ENCODE data around the gene HUWE1. TPM values are rescaled to one million over a fixed set of nuclear protein-coding genes. Genes with fewer than 3 reads are reported as not detected.
A peak's percentile ranks its signal among the peaks of the same experiment; 100 is the strongest.
"Not testable (repeated sequence)": the region's sequence is repeated elsewhere in the genome, so short reads cannot be mapped to it uniquely, and the experiment has no call there.

HUWE1 gene
- 89.6 TPM for polyA plus RNA-seq (2013, experiment 1 of 2; ENCODE audit: insufficient read length)
- 68.5 TPM for polyA plus RNA-seq (2013, experiment 2 of 2; ENCODE audit: insufficient read length)

DNA sequence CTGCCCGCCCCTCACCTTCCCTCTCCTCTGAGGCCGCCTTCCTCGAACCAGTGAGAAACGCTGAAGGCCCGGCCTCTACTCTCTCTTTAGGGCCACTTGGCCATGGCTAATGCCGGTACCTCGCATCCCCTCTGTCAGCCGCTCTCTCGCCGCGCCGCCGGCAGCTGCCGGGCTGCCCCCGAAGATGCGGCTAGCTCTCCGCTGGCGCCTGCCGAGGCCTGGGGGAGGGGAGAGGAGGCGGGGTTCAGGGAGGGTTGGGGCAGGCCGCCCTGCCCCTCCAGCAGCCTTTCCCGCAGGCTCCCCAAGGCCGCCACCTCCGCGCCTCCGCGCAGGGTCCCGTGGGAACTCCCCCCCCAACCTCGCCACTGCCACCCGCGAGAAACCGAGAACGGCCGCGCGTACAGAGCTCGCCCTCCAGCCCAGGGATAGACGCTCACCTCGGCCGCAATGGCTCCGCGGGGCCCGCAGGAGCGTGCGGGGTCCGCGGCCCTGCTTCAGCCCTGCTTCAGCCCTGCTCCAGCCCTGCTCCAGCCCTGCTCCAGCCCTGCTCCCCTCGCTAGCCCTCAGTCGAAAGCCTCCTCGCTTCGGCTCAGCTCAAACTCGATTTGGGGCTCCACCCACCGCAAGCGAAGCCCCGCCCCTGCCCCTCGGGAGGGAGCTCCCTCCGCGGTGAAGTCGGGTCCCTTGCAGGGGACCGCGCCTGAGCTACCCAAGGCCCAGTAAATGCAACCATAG is at the start of gene HUWE1:
Gene HUWE1, minus strand, starts transcription at position 569 of the 735 bp plus-strand sequence. CDS start 32,612 bp downstream, outside the sequence.
- DNase-seq: peak; percentile 74

GRCh38 chrX:53732797-53733196 is 46.3 kb upstream of the HUWE1 start:
- no peak for DNase-seq

DNA sequence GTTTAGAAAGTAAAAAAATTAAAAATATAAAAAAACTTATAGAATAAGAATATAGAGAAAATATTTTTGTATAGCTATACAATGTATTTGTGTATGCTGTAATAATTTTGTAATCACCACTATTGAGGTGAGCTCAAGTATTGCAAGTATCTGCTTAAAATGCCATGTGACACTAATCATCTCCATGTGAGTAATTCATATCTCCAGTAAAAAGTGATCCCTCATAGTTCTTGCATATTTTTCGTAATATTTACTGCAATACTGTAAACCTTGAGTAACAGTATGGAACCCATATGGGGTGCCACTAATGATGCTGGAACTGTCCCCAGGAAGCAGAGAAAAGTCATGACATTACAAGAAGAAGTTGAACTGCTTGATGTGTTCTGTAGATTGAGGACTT is 43.2 kb upstream of the HUWE1 start:
- no peak for DNase-seq

GRCh38 chrX:53728506-53728905 is 42.0 kb upstream of the HUWE1 start:
- no peak for DNase-seq

GRCh38 chrX:53724872-53725271 is 38.4 kb upstream of the HUWE1 start:
- no peak for DNase-seq

- no peak for DNase-seq
Measured at GRCh38 chrX:53723381-53723780, 36.9 kb upstream of the HUWE1 start.

GRCh38 chrX:53721610-53722009 is 35.1 kb upstream of the HUWE1 start:
- not testable (repeated sequence) for DNase-seq

DNA sequence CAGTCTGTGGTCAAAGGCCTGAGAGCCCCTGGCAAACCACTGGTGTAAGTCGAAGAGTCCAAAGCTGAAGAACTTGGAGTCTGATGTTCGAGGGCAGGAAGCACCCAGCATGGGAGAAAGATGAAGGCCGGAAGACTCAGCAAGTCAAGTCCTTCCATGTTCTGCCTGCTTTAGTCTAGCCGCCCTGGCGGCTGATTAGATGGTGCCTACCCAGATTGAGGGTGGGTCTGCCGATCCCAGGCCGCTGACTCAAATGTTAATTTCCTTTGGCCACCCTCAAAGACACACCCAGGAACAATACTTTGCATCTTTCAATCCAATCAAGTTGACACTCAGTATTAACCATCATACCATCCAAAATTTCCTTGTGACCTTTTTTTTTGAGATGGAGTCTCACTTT is 33.1 kb upstream of the HUWE1 start:
- not testable (repeated sequence) for DNase-seq

DNA sequence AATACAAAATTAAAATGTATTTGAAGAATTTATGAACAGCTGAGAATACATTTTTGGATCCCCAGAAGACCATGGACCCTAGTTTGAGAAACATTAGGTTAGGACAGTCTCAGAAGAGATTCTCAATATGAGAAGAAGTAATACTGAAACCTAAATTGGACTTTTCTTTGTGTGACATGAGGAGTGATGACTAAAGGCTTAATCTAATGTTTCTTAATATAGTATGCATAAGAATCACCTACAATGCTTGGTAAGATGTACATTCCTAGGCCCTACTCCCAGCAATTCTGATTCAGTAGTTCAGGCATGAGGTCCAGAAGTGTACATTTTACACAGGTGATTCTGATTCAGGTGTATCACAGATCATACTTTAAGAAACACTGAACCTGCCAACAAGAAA is 31.6 kb upstream of the HUWE1 start:
- no peak for DNase-seq

DNA sequence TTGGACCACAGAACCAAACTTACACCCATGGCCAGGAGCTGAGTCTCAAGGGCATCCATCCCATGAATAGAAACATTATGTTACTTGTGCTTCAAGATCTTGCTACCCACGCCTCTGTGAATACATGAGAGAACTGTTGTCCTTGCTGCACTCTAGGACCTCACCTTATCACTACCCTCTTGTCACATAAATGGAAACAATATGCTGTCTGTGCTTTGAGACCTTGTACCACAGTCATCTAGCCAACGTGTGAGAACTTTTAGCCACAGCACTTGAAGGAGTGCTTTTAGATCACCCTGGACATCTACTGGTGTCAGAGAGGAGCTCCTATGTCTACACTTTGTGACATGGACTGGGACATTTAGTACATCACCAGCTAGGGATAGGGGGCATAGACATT is 30.7 kb upstream of the HUWE1 start:
- no peak for DNase-seq

DNA sequence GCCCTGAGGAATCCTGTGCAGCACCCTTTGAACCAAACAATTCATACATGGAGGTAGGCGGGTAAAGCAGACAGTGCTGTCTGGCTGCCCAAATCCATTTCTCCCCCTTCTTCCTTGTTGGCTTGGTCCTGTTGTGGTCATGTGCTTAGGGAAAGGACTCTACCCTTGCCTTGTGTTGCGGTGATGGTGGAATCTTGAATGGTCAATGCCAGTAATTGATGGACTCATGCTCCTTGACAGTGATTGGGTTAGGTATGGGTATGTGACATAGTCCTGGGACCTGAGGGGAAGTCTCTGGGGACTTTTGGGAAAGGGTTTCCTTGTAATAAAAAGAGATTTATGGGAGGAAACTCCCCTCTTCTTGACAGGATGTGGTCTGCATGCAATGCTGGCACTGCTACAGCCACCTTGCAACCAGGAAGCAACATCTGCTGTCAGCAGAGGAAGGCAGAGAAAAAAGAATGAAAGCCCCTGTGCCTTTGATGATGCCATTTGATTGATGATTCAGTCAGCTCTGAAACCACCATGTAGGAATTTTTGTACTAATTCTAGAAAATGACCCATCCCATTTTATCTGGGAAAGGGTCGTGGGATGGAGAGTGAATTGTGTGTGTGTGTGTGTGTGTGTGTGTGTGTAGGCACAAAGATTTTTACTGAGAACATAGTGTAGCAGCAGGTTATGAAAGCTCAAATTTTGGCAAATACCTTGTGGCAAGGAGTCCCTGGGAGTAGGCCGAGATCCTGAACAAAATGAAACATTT is 30.0 kb upstream of the HUWE1 start:
- DNase-seq: no peak

DNA sequence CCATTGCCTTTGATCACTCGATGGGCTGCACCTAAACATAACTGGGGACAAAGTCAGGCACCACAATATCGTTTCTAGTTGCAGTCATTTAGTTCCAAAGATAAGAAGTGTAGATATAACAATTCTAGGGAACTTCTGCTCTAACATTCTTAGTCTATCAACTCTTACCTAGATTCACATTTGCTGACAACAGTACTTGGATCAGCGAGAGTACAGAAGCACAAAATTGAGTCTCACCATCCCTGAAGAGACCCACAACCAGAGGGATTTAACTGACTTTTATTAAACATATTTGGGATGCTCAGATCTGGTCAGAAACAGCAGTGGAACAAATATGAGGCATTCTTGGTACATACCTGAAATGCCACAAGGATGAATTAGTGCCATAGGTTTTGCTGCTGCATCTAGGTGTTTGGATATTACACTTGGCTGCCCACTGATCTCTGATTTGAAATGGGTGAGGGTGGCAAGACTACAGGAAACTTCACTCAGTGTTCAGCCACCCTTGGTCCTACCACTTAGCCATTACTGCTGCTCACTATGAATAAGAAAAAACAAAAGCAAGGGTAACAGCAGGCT is 28.9 kb upstream of the HUWE1 start:
- DNase-seq: no peak

- DNase-seq: no peak
Measured at GRCh38 chrX:53714580-53715345, 28.2 kb upstream of the HUWE1 start.

DNA sequence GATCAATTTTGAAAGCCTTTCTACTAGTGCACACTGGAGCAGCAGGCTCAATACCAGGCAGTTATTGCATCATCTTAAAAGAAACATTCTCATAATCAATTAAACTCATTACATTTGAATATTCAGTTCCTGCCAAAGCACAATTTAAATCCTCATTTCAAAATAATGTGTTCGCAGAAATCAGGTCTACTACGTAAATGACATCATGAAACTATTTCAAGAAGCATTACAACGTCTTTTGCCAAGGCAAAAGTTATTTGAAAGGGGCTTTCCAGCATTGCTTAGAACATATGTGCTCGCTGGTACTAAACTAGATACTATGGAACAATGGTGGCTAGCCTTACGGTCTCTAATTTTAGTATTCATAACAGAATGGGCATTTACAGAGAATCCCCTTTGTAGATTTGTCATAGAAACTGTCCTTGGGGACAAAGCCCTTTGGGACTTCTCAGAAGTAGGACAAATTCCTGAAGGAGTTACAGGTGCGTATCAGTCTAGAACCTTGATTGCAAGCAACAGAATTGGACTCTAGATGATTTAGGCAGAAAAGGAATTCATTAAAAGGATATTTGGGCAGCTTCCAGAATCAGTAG is 27.6 kb upstream of the HUWE1 start:
- no peak for DNase-seq

- no peak for DNase-seq
Measured at GRCh38 chrX:53711436-53711835, 24.9 kb upstream of the HUWE1 start.

- no peak for DNase-seq
Measured at GRCh38 chrX:53704854-53705253, 18.3 kb upstream of the HUWE1 start.

DNA sequence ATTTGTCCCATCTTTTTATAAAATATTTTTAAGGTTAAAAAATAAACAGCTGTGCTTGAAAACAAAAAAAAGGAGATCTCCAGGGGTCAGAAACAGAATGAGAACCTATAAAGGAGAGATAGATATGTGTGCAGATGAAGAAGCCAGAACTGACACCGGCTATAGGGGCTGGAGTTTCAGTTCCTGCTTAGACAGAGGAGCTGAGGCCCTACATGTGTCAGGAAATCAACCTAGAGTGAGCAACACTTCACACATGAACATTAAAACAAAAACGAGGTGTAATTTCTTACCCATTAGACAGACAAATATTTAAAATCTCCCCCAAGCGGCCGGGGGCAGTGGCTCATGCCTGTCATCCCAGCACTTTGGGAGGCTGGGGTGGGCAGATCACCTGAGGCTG is 17.8 kb upstream of the HUWE1 start:
- no peak for DNase-seq

DNA sequence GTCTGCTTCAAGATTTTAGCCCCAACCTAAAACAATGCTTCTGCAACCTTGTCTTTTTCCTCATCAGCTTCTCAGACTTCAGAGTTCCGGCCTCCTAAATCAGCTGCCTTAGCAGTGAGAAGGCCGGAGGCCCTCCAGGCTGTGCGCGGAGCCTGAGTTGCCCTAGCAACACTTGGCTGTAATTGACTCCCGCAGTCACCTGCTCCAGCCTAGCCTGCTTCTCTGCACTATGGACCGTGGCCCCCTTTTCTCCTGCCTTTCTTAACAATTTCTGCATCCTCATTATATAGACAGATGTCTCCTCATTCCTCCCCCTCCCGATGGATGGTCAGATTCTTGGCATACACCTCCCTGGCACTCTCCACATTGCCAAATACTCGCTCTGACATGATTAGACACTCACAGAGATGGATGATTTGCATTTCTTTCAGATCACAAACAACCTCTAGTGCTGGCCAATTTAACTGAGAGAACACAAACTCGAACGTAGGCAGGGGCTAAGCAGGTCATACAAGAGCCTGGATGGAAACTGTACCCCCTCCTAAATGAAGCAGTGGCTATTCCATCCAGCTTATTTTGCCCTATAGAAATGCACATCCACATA is 9.5 kb upstream of the HUWE1 start:
- DNase-seq: no peak

GRCh38 chrX:53694642-53695041 is 8.1 kb upstream of the HUWE1 start:
- no peak for DNase-seq

DNA sequence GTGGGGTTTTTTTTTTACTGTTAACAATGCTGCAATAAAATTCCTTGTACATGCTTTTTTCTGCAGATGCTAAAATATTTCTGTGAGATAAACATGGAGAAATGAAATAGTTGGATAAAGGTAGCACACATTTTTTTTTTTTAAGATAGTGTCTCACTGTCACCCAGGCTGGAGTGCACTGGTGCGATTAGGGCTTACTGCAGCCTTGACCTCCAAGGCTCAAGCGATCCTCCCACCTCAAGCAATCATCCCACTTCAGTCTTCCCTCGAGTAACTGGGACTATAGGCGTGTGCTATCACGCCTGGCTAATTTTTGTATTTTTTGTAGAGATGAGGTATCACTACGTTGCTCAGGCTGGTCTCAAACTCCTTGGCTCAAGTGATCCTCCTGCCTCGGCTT is 1.8 kb upstream of the HUWE1 start:
- DNase-seq: no peak

- no peak for DNase-seq
Measured at GRCh38 chrX:53685711-53686110, 808 bp downstream of the HUWE1 start.
